Endothelial cell of umbilical vein (primary cell): ENCODE data around the gene SLC35G1. TPM values are rescaled to one million over a fixed set of nuclear protein-coding genes. Genes with fewer than 3 reads are reported as not detected.

Experiments used
- BruUV-seq: library from RNA; stranded (reverse); fragments of 400-500 nt; replicated peaks from 2 replicates; lab custom pipeline; 2021; lab: Mats Ljungman, UMichigan
- CTCF ChIA-PET: fragments of 300-600, 350-600 bp; sonication (Branson Sonifier 250); formaldehyde crosslinking; loops from one replicate; lab custom pipeline; 2021; ENCODE audit warnings: antibody characterized with exemption, inconsistent platforms; lab: Charles Lee
- POLR2A ChIA-PET: fragments of 300-600, 350-600 bp; sonication (Branson Sonifier 250); formaldehyde crosslinking; loops from one replicate; lab custom pipeline; 2021; ENCODE audit warnings: antibody characterized with exemption, inconsistent platforms; lab: Charles Lee
- DNase-seq: peaks from one replicate; pipeline ENCODE4 v3.0.0-alpha.2; 2011; ENCODE audit warnings: low read depth, low spot score
- FAIRE-seq: peaks from 2 replicates; lab custom pipeline; 2011; peaks lifted over from hg19 to GRCh38; lab: Jason Lieb, UNC
- H2AFZ ChIP-seq: 2 replicates; pipeline ENCODE4 v1.6.0; 2012; ENCODE audit warnings: low read depth, low read length, control low read depth, inconsistent platforms
- H3K27ac ChIP-seq: 2 replicates; pipeline ENCODE4 v1.5.1; 2011; ENCODE audit warnings: low read depth, mild to moderate bottlenecking, control low read depth, low read length, moderate library complexity; ENCODE audit not compliant: insufficient read depth
- H3K27me3 ChIP-seq, 2 experiments: 2 replicates each; pipeline versions ENCODE4 v1.6.0 to v1.6.1; 2011; ENCODE audit warnings: low read length in 2 of 2, mixed read lengths in 1 of 2; ENCODE audit not compliant: control insufficient read depth in 2 of 2, insufficient read depth in 2 of 2
- H3K36me3 ChIP-seq, 2 experiments: 2 replicates in 1 of 2; 3 replicates in 1 of 2; pipeline ENCODE4 v1.5.1; 2011; ENCODE audit warnings: low read length in 2 of 2, mild to moderate bottlenecking in 1 of 2, moderate library complexity in 1 of 2; ENCODE audit not compliant: control insufficient read depth in 2 of 2, insufficient read depth in 2 of 2; ENCODE audit errors: extremely low read depth in 1 of 2
- H3K4me1 ChIP-seq: 3 replicates; pipeline ENCODE4 v1.5.1; 2011; ENCODE audit warnings: mild to moderate bottlenecking, low read length; ENCODE audit not compliant: control insufficient read depth, insufficient read depth; ENCODE audit errors: extremely low read depth
- H3K4me2 ChIP-seq: 2 replicates; pipeline ENCODE4 v1.6.1; 2011; ENCODE audit warnings: low read length, control low read depth, mixed read lengths; ENCODE audit not compliant: insufficient read depth
- H3K4me3 ChIP-seq, 3 experiments: fragments of 200-600 bp in 1 of 3; sonication (generic), shearing (Covaris generic) in 1 of 3; replicated peaks in 1 of 3; 2 replicates each; pipeline ENCODE4 v1.5.1; 2011 to 2016; ENCODE audit warnings: control low read depth in 3 of 3, low read length in 3 of 3, mild to moderate bottlenecking in 2 of 3, inconsistent platforms in 1 of 3, low read depth in 1 of 3, moderate library complexity in 1 of 3; ENCODE audit not compliant: insufficient read depth in 1 of 3
- H3K79me2 ChIP-seq: 2 replicates; pipeline ENCODE4 v1.6.0; 2012; ENCODE audit warnings: low read length, inconsistent platforms; ENCODE audit not compliant: control insufficient read depth, insufficient read depth
- H3K9ac ChIP-seq: replicated peaks from 2 replicates; pipeline ENCODE3; 2011; ENCODE audit warnings: low read length, control low read depth; ENCODE audit not compliant: insufficient read depth; ENCODE audit errors: extremely low read depth
- H3K9me1 ChIP-seq: replicated peaks from 3 replicates; pipeline ENCODE4 v1.6.0; 2011; ENCODE audit warnings: mild to moderate bottlenecking, low read length; ENCODE audit not compliant: control insufficient read depth, insufficient read depth; ENCODE audit errors: extremely low read depth
- H3K9me3 ChIP-seq: replicated peaks from 2 replicates; pipeline ENCODE4 v1.5.1; 2012; ENCODE audit warnings: low read length, inconsistent platforms; ENCODE audit not compliant: control insufficient read depth, insufficient read depth
- H4K20me1 ChIP-seq: replicated peaks from 2 replicates; pipeline ENCODE3; 2011; ENCODE audit warnings: mild to moderate bottlenecking, low read length; ENCODE audit not compliant: control insufficient read depth, insufficient read depth; ENCODE audit errors: extremely low read depth
- EZH2 ChIP-seq: IDR thresholded peaks from 2 replicates; pipeline ENCODE4 v1.6.1; 2012; ENCODE audit warnings: borderline replicate concordance, low read depth, mild to moderate bottlenecking, moderate library complexity, low read length, inconsistent platforms; ENCODE audit not compliant: severe bottlenecking
- GATA2 ChIP-seq: IDR thresholded peaks from 2 replicates; pipeline ENCODE4 v1.7.0; 2011; ENCODE audit warnings: low read depth, mild to moderate bottlenecking, moderate library complexity, mixed read lengths, low read length; ENCODE audit not compliant: insufficient read length, insufficient read depth
- JUN ChIP-seq: IDR thresholded peaks from 2 replicates; pipeline ENCODE4 v1.6.1; 2011; ENCODE audit warnings: borderline replicate concordance, low read depth; ENCODE audit not compliant: insufficient read length, insufficient read depth
- MYC ChIP-seq: IDR thresholded peaks from one replicate; pipeline ENCODE4 v1.6.1; 2011; ENCODE audit warnings: mild to moderate bottlenecking, low read depth, low read length
- POLR2A ChIP-seq: IDR thresholded peaks from 2 replicates; pipeline ENCODE4 v1.6.1; 2012; ENCODE audit warnings: low read depth, mild to moderate bottlenecking, control low read depth, low read length
- POLR2AphosphoS5 ChIP-seq: IDR thresholded peaks from 2 replicates; pipeline ENCODE4 v1.6.1; 2012; ENCODE audit warnings: low read depth, mild to moderate bottlenecking, control low read depth, low read length, moderate library complexity; ENCODE audit not compliant: insufficient read depth
- dilution Hi-C: fragments of 300-500 bp; cut with MboI; formaldehyde crosslinking; loops from one replicate; pipeline ENCODE4 v1.15.0; 2019; ENCODE audit warnings: low sequenced_read_pairs; ENCODE audit not compliant: extremely low pct_ligation_motif_present
- intact Hi-C: fragments of 100-400 bp; cut with micrococcal nuclease; formaldehyde crosslinking; loops from one replicate; pipeline ENCODE4 v1.10.0; 2022
- polyA plus RNA-seq, 4 experiments: library from polyadenylated mRNA; depleted of rRNA in 3 of 4; stranded (reverse) in 3 of 4; unstranded in 1 of 4; fragments of >200 nt; gene quantifications; 2 replicates each; pipeline versions ENCODE4 v1.2.1 to v1.2.3, GENCODE V29; 2011 to 2012; ENCODE audit warnings: missing spikeins in 1 of 4
- total RNA-seq: library from RNA; stranded (reverse); gene quantifications from 2 replicates; pipeline ENCODE4 v1.2.3, GENCODE V29; 2021
- TF ChIP-seq, protein P1 (sequence below), 2 donors: IDR thresholded peaks; 1 replicate in 1 of 2; 2 replicates in 1 of 2; pipeline ENCODE4 v1.5.1; 2011; ENCODE audit warnings: low read length in 2 of 2, mild to moderate bottlenecking in 2 of 2, moderate library complexity in 2 of 2, control low read depth in 1 of 2, inconsistent platforms in 1 of 2, low read depth in 1 of 2; ENCODE audit not compliant: insufficient read depth in 1 of 2; ENCODE audit errors: extremely low read depth in 1 of 2
- TF ChIP-seq, protein P2 (sequence below): IDR thresholded peaks from 2 replicates; pipeline ENCODE4 v1.6.1; 2011; ENCODE audit not compliant: insufficient read depth, insufficient read length

SLC35G1 gene
- total and polyA plus RNA-seq, 2 donors (not counting 3 experiments of a cell fraction or from before 2014, with no cell fraction given): 2.5 to 4.1 TPM

DNA sequence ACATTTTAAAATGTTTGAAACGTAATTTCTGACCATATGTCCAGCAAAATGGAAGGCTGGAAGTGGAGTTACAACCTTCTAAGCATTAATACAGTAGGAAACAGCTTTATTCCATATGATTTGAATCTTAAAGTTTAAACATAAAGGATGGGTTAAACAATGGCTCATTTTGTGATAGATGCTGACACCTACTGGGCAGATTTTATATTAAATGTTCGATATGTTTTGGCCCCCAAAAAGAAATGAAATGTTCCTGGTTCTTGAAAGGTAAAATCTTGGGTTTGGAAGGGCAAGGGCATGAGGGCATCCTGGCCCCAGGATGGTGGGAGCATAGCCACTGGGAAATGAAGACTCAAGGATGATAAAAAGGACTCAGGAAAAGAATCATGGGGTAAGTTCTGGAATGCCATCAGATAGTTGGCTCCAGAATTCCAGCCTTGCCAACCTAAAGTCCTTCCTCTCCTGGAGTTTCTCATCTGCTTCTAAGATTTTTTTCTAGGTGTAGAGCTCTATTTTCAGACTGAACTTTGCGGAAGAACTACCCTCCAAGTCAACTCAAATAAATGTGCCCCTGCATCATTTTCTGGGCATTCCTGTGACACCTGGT lies 34.6 kb upstream of the SLC35G1 start:
- intact Hi-C loops (loop anchor here (1.0 to 5.0 kb wide), 4 partner anchors 38 to 304 kb away; partner anchors contain the start of gene FRA10AC1), dilution Hi-C loops (no loop called here)
- Histone ChIP-seq H3K36me3 (no peaks in the 10 kb centered on the region), H3K27ac (no peak overlapping the region), H3K4me2 (no peak overlapping the region), H3K4me3 (no peak overlapping the region), H3K9ac (no peak overlapping the region), H3K27me3 (peaks cover 2 to 4% of the 10 kb centered on the region in 2 experiments), H3K4me1 (peaks cover 7% of the 10 kb centered on the region), H3K9me1 (peaks cover 2% of the 10 kb centered on the region), H2AFZ (no peak overlapping the region), H4K20me1 (no peaks in the 10 kb centered on the region), H3K9me3 (no peaks in the 10 kb centered on the region), H3K79me2 (no peaks in the 10 kb centered on the region)
- ChIA-PET POLR2A (no interaction called here), CTCF (interaction anchor here (0.6 to 3.2 kb wide), 22 partner anchors 9 to 585 kb away, joined by 3 to 48 read pairs (median 5); no protein-coding TSS in a partner anchor)
- no TSS peak for BruUV-seq
- DNase-seq (peak; percentile 32), FAIRE-seq (peak; percentile 67)
- no peak for TF ChIP-seq POLR2A
- TF ChIP-seq, protein P1, sequence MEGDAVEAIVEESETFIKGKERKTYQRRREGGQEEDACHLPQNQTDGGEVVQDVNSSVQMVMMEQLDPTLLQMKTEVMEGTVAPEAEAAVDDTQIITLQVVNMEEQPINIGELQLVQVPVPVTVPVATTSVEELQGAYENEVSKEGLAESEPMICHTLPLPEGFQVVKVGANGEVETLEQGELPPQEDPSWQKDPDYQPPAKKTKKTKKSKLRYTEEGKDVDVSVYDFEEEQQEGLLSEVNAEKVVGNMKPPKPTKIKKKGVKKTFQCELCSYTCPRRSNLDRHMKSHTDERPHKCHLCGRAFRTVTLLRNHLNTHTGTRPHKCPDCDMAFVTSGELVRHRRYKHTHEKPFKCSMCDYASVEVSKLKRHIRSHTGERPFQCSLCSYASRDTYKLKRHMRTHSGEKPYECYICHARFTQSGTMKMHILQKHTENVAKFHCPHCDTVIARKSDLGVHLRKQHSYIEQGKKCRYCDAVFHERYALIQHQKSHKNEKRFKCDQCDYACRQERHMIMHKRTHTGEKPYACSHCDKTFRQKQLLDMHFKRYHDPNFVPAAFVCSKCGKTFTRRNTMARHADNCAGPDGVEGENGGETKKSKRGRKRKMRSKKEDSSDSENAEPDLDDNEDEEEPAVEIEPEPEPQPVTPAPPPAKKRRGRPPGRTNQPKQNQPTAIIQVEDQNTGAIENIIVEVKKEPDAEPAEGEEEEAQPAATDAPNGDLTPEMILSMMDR (IDR thresholded peaks at IDR 0.05; ENCODE audit: extremely low read depth in 1 of 2, insufficient read depth in 1 of 2, low read depth in 1 of 2, low read length in 2 of 2): peak in 1 of 2 donors; percentile 9

DNA sequence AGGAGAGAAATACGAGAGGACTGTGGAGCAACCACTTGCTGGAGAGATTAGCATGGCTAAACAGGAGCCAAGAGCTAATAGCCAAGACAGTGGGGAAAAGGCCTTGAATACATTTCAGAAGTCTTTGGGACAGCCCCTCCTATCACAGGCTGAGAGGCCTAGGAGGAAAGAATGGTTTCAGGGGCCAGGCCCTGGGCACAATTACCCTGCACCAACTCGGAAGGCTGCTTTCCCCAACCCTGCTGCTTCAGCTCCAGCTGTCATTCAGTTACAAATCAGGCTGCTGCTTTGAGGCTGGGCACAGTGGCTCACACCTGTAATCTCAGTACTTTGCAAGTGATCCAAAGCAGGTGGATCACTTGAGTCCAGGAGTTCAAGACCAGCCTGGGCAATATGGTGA lies 32.0 kb upstream of the SLC35G1 start:
- FAIRE-seq (no peak), DNase-seq (no peak)
- Histone ChIP-seq H3K4me2 (no peak overlapping the region), H2AFZ (no peak overlapping the region), H3K9me1 (no peaks in the 10 kb centered on the region), H3K79me2 (no peaks in the 10 kb centered on the region), H3K4me3 (no peak overlapping the region), H3K36me3 (no peaks in the 10 kb centered on the region), H3K9ac (no peak overlapping the region), H3K27me3 (peaks cover under 1 to 10% of the 10 kb centered on the region in 2 experiments), H4K20me1 (no peaks in the 10 kb centered on the region), H3K27ac (no peak overlapping the region), H3K9me3 (no peaks in the 10 kb centered on the region), H3K4me1 (no peaks in the 10 kb centered on the region)
- intact Hi-C loops (no loop called here), dilution Hi-C loops (no loop called here)
- BruUV-seq: no TSS peak
- CTCF ChIA-PET: interaction anchor here (1.1 kb wide), 1 partner anchor 307 kb away, joined by 3 read pairs; no protein-coding TSS in a partner anchor
- TF ChIP-seq JUN (no peak), MYC (no peak), POLR2AphosphoS5 (no peak), EZH2 (no peak), POLR2A (no peak), GATA2 (no peak)
- TF ChIP-seq, protein P2, sequence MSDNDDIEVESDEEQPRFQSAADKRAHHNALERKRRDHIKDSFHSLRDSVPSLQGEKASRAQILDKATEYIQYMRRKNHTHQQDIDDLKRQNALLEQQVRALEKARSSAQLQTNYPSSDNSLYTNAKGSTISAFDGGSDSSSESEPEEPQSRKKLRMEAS: no peak
- POLR2A ChIA-PET: no interaction called here
